ENCODE measurements around the gene MEF2D.
A peak's percentile ranks its signal among the peaks of the same experiment; 100 is the strongest.

The MEF2D gene

GRCh38 chr1:156425943-156426342 is 74.6 kb downstream of the MEF2D start:
- no peak for DNase-seq (ENCODE audit: low read depth)

- no peak for DNase-seq (ENCODE audit: low read depth)
Observed at GRCh38 chr1:156424806-156425432, 75.7 kb downstream of the MEF2D start.

GRCh38 chr1:156423422-156424352 is 76.9 kb downstream of the MEF2D start:
- no peak for DNase-seq (ENCODE audit: low read depth)

GRCh38 chr1:156422602-156423091 is 77.9 kb downstream of the MEF2D start:
- no peak for DNase-seq (ENCODE audit: low read depth)

GRCh38 chr1:156421939-156422601 is 78.5 kb downstream of the MEF2D start:
- DNase-seq (ENCODE audit: low read depth) = no peak

GRCh38 chr1:156421062-156421938 is 79.3 kb downstream of the MEF2D start:
- peak; percentile 58 for DNase-seq (ENCODE audit: low read depth)

- peak; percentile 31 for DNase-seq (ENCODE audit: low read depth)
Observed at GRCh38 chr1:156420205-156421061, 80.1 kb downstream of the MEF2D start.

- no peak for DNase-seq (ENCODE audit: low read depth)
Observed at GRCh38 chr1:156419854-156420204, 80.7 kb downstream of the MEF2D start.

GRCh38 chr1:156418416-156419070 is 82.0 kb downstream of the MEF2D start:
- DNase-seq (ENCODE audit: low read depth) = no peak

- DNase-seq (ENCODE audit: low read depth) = no peak
Observed at GRCh38 chr1:156417401-156418020, 83.1 kb downstream of the MEF2D start.

- DNase-seq (ENCODE audit: low read depth) = no peak
Observed at GRCh38 chr1:156416993-156417392, 83.6 kb downstream of the MEF2D start.

GRCh38 chr1:156414461-156415064 is 86.0 kb downstream of the MEF2D start:
- no peak for DNase-seq (ENCODE audit: low read depth)
